Mesenchymal stem cell (in vitro differentiated cells and primary cell): ENCODE results near the gene POLR3B.
A peak's percentile ranks its signal among the peaks of the same experiment; 100 is the strongest.

ENCODE experiments used
- DNase-seq: peaks from one replicate; pipeline ENCODE4 v3.0.0-alpha.2; 2013
- H2AFZ ChIP-seq: one replicate; pipeline ENCODE4 v1.6.1; 2013; ENCODE audit warnings: low read depth, mild to moderate bottlenecking, control low read depth, inconsistent platforms, low read length, moderate library complexity
- H2AK5ac ChIP-seq: 2 replicates; pipeline ENCODE4 v1.6.1; 2013; ENCODE audit warnings: low read length, moderate library complexity, mild to moderate bottlenecking, inconsistent platforms; ENCODE audit not compliant: severe bottlenecking
- H2BK120ac ChIP-seq: one replicate; pipeline ENCODE4 v1.6.1; 2013; ENCODE audit warnings: low read depth, mild to moderate bottlenecking, inconsistent platforms, low read length, moderate library complexity
- H2BK12ac ChIP-seq, 2 experiments: one replicate each; pipeline ENCODE4 v1.6.1; 2013; ENCODE audit warnings: inconsistent platforms in 2 of 2, low read length in 2 of 2, mild to moderate bottlenecking in 2 of 2, moderate library complexity in 2 of 2, control low read depth in 1 of 2
- H2BK15ac ChIP-seq: one replicate; pipeline ENCODE4 v1.6.1; 2013; ENCODE audit warnings: mild to moderate bottlenecking, low read depth, inconsistent platforms; ENCODE audit not compliant: poor library complexity, severe bottlenecking
- H2BK5ac ChIP-seq: 2 replicates; pipeline ENCODE4 v1.6.1; 2013; ENCODE audit warnings: low read depth, mild to moderate bottlenecking, low read length, control low read depth, inconsistent platforms; ENCODE audit not compliant: poor library complexity, severe bottlenecking
- H3K14ac ChIP-seq, 2 experiments: one replicate each; pipeline ENCODE4 v1.6.1; 2013; ENCODE audit warnings: inconsistent platforms in 2 of 2, low read length in 2 of 2, control low read depth in 1 of 2, mild to moderate bottlenecking in 1 of 2, moderate library complexity in 1 of 2
- H3K18ac ChIP-seq, 2 experiments: one replicate each; pipeline ENCODE4 v1.6.1; 2013; ENCODE audit warnings: inconsistent platforms in 2 of 2, low read length in 2 of 2, control low read depth in 1 of 2, low read depth in 1 of 2, mild to moderate bottlenecking in 1 of 2
- H3K23ac ChIP-seq, 2 experiments: one replicate each; pipeline ENCODE4 v1.6.1; 2013; ENCODE audit warnings: inconsistent platforms in 2 of 2, low read length in 2 of 2, mild to moderate bottlenecking in 2 of 2, moderate library complexity in 2 of 2, control low read depth in 1 of 2
- H3K27ac ChIP-seq: 2 replicates; pipeline ENCODE4 v1.5.1; 2013; ENCODE audit warnings: mild to moderate bottlenecking, moderate library complexity, low read length, control low read depth, inconsistent platforms; ENCODE audit not compliant: poor library complexity, severe bottlenecking
- H3K27me3 ChIP-seq, 2 experiments: 2 replicates each; pipeline versions ENCODE4 v1.6.1 to v1.7.0; 2013; ENCODE audit warnings: low read length in 2 of 2, mild to moderate bottlenecking in 2 of 2, moderate library complexity in 2 of 2, control low read depth in 1 of 2, inconsistent platforms in 1 of 2; ENCODE audit not compliant: control insufficient read depth in 1 of 2, insufficient read depth in 1 of 2
- H3K36me3 ChIP-seq, 2 experiments: 2 replicates each; pipeline versions ENCODE4 v1.6.1 to v1.7.0; 2013; ENCODE audit warnings: low read length in 2 of 2, control low read depth in 1 of 2, inconsistent platforms in 1 of 2, low read depth in 1 of 2, mild to moderate bottlenecking in 1 of 2; ENCODE audit not compliant: insufficient read depth in 2 of 2, control insufficient read depth in 1 of 2
- H3K4ac ChIP-seq, 2 experiments: one replicate each; pipeline ENCODE4 v1.6.1; 2013; ENCODE audit warnings: inconsistent platforms in 2 of 2, low read length in 2 of 2, mild to moderate bottlenecking in 2 of 2, moderate library complexity in 2 of 2, control low read depth in 1 of 2, low read depth in 1 of 2
- H3K4me1 ChIP-seq: 2 replicates; pipeline ENCODE4 v1.6.1; 2013; ENCODE audit warnings: low read depth, low read length, control low read depth; ENCODE audit not compliant: control insufficient read depth, insufficient read depth
- H3K4me2 ChIP-seq: 2 replicates; pipeline ENCODE4 v1.6.1; 2013; ENCODE audit warnings: low read length, mild to moderate bottlenecking, inconsistent platforms; ENCODE audit not compliant: poor library complexity, severe bottlenecking
- H3K4me3 ChIP-seq, 2 experiments: 2 replicates each; pipeline versions ENCODE4 v1.5.1 to v1.7.0; 2013; ENCODE audit warnings: low read length in 2 of 2, mild to moderate bottlenecking in 2 of 2, control low read depth in 1 of 2, low read depth in 1 of 2; ENCODE audit not compliant: insufficient read depth in 1 of 2
- H3K79me1 ChIP-seq: replicated peaks from 2 replicates; pipeline ENCODE4 v1.6.1; 2013; ENCODE audit warnings: mild to moderate bottlenecking, control low read depth, low read length, inconsistent platforms; ENCODE audit not compliant: poor library complexity, severe bottlenecking
- H3K9ac ChIP-seq: 2 replicates; pipeline ENCODE4 v1.7.0; 2013; ENCODE audit warnings: mild to moderate bottlenecking, low read length, moderate library complexity
- H3K9me3 ChIP-seq: 2 replicates; pipeline ENCODE4 v1.7.0; 2013; ENCODE audit warnings: mild to moderate bottlenecking, low read length; ENCODE audit not compliant: control insufficient read depth
- H4K8ac ChIP-seq: one replicate; pipeline ENCODE4 v1.6.1; 2013; ENCODE audit warnings: inconsistent platforms, mild to moderate bottlenecking, low read length, moderate library complexity
- H4K91ac ChIP-seq: one replicate; pipeline ENCODE4 v1.6.1; 2013; ENCODE audit warnings: mild to moderate bottlenecking, low read length, inconsistent platforms
- WGBS: methylation state at CpG from one replicate; pipeline ENCODE4 v1.1.7; 2013; ENCODE audit warnings: mixed read lengths; 5-methylcytosine and 5-hydroxymethylcytosine counted together

Gene POLR3B

DNA sequence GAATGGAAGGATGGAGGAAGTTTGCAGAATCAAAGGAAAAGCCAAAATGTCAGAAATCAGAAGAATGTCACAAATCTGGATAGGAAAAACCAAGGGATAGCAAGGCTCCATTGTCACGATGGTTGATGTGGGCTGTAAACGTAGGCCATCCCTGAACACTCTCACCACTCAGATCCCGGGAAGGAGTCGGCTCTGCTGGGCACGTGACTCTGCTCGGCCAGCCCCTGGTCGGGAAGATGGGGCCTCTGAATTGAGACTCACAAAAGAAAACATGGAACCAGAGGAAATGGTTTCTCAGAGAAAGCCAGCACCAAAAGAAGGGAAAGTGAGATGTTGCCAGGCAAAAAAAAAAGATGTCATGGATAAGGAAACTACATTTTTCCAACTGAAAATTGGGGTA is 28.8 kb upstream of the POLR3B start:
- no peak overlapping the region for H3K4ac ChIP-seq
- no peak overlapping the region for H2AFZ ChIP-seq
- H2BK12ac ChIP-seq = no peak overlapping the region
- H2BK120ac ChIP-seq = no peak overlapping the region
- no peak overlapping the region for H3K27ac ChIP-seq
- H3K14ac ChIP-seq = no peak overlapping the region
- H3K4me2 ChIP-seq = no peak overlapping the region
- peaks cover 14 to 52% of the 10 kb centered on the region in 2 experiments for H3K36me3 ChIP-seq
- H3K9me3 ChIP-seq = no peaks in the 10 kb centered on the region
- H4K91ac ChIP-seq = no peak overlapping the region
- 94% methylated on average over 7 of the region's 7 CpGs for WGBS
- no peaks in the 10 kb centered on the region for H3K79me1 ChIP-seq
- H2AK5ac ChIP-seq = no peak overlapping the region
- H4K8ac ChIP-seq = no peak overlapping the region
- no peak overlapping the region for H3K18ac ChIP-seq
- no peak overlapping the region for H2BK5ac ChIP-seq
- H3K27me3 ChIP-seq = no peaks in the 10 kb centered on the region
- no peak for DNase-seq
- H3K9ac ChIP-seq = no peak overlapping the region
- H3K4me1 ChIP-seq = no peaks in the 10 kb centered on the region
- H3K4me3 ChIP-seq = no peak overlapping the region
- H2BK15ac ChIP-seq = no peak overlapping the region
- no peak overlapping the region for H3K23ac ChIP-seq

- Histone ChIP-seq H2AK5ac (no peak overlapping the region), H3K23ac (no peak overlapping the region), H4K8ac (no peak overlapping the region), H3K18ac (no peak overlapping the region), H2BK15ac (no peak overlapping the region), H3K79me1 (no peaks in the 10 kb centered on the region), H3K4ac (no peak overlapping the region), H3K27me3 (no peaks in the 10 kb centered on the region), H2AFZ (no peak overlapping the region), H3K9me3 (no peaks in the 10 kb centered on the region), H2BK120ac (no peak overlapping the region), H3K4me2 (no peak overlapping the region), H3K4me3 (no peak overlapping the region), H4K91ac (no peak overlapping the region), H3K27ac (no peak overlapping the region), H3K9ac (peak overlapping the region; percentile 17), H2BK5ac (no peak overlapping the region), H3K14ac (no peak overlapping the region), H3K36me3 (peaks cover 14 to 47% of the 10 kb centered on the region in 2 experiments), H2BK12ac (no peak overlapping the region), H3K4me1 (no peaks in the 10 kb centered on the region)
- 79% methylated on average over 9 of the region's 12 CpGs for WGBS
- DNase-seq = no peak
Observed at GRCh38 chr12:106329231-106329982, 28.1 kb upstream of the POLR3B start.

DNA sequence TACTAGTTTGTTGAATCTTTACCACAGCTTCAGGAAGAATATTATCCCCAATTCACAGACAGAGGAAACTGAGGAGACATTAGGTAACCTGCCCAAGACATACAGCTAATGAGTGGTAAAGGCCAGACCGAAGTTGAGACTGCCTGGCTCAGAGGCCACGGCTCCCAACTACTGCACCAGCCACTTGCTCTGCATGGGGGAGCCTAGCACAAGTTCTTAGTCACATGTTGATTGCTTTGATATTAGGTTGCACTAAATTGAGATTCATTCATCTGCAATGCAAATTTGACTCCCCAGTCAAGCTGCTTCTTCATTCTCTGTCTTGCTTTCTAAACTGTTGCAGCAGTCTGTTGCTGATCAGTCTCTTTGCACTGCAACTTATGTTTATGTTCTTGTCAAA is 25.9 kb upstream of the POLR3B start:
- Histone ChIP-seq H3K9ac (no peak overlapping the region), H2BK12ac (no peak overlapping the region), H3K4me1 (no peaks in the 10 kb centered on the region), H3K27ac (no peak overlapping the region), H3K9me3 (no peaks in the 10 kb centered on the region), H3K4ac (no peak overlapping the region), H3K36me3 (peaks cover 2 to 34% of the 10 kb centered on the region in 2 experiments), H3K79me1 (no peaks in the 10 kb centered on the region), H2BK15ac (no peak overlapping the region), H2BK120ac (no peak overlapping the region), H3K14ac (no peak overlapping the region), H3K23ac (no peak overlapping the region), H2AK5ac (no peak overlapping the region), H2AFZ (no peak overlapping the region), H4K8ac (no peak overlapping the region), H4K91ac (no peak overlapping the region), H2BK5ac (no peak overlapping the region), H3K27me3 (no peaks in the 10 kb centered on the region), H3K4me2 (no peak overlapping the region), H3K4me3 (no peak overlapping the region), H3K18ac (no peak overlapping the region)
- WGBS = 88% methylated on average over 2 of the region's 2 CpGs
- no peak for DNase-seq

DNA sequence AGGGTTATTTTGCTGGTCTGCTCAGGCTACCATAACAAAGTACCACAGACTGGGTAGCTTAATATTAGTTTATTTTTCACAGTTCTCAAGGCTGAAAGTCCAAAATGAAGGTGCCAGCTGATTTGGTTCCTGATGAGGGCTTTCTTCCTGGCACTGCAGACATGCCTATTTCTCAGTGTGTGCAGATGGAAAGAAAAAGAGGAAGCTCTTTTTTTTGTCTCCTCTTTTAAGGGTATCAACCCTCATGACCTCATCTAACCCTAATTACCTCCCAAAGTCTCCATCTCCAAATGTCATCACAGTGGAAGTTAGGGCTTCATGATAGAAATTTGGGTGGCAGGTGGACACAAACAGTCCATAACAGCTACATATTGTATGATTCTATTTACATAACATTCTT is 25.0 kb upstream of the POLR3B start:
- Histone ChIP-seq H3K18ac (no peak overlapping the region), H3K4me1 (no peaks in the 10 kb centered on the region)

More for the DNA sequence above, 25.0 kb upstream of the POLR3B start:
- H3K23ac ChIP-seq = no peak overlapping the region
- no peak overlapping the region for H3K4me3 ChIP-seq
- no peak overlapping the region for H3K4ac ChIP-seq
- no peak overlapping the region for H3K4me2 ChIP-seq
- H3K9me3 ChIP-seq = no peaks in the 10 kb centered on the region
- H3K79me1 ChIP-seq = no peaks in the 10 kb centered on the region
- no peak overlapping the region for H3K14ac ChIP-seq
- H3K27ac ChIP-seq = no peak overlapping the region
- H2BK120ac ChIP-seq = no peak overlapping the region
- no peak for DNase-seq
- H3K27me3 ChIP-seq = no peaks in the 10 kb centered on the region
- no peak overlapping the region for H4K91ac ChIP-seq
- H2BK5ac ChIP-seq = no peak overlapping the region
- H3K36me3 ChIP-seq = peaks cover 2 to 29% of the 10 kb centered on the region in 2 experiments
- no peak overlapping the region for H4K8ac ChIP-seq
- no peak overlapping the region for H3K9ac ChIP-seq
- H2BK15ac ChIP-seq = no peak overlapping the region
- no peak overlapping the region for H2BK12ac ChIP-seq
- no peak overlapping the region for H2AFZ ChIP-seq
- H2AK5ac ChIP-seq = no peak overlapping the region
